Measurements from ENCODE around the gene NXT1.

Gene NXT1

GRCh38 chr20:23403751-23404150 is 53.2 kb downstream of the NXT1 start:
- TF ChIP-seq CTCF (IDR thresholded peaks at IDR 0.05; ENCODE audit: borderline replicate concordance, control extremely low read depth, extremely low read depth, insufficient read depth, missing control alignments), result no peak

GRCh38 chr20:23404196-23404595 is 53.6 kb downstream of the NXT1 start:
- no peak for DNase-seq (ENCODE audit: low spot score)
- TF ChIP-seq CTCF (IDR thresholded peaks at IDR 0.05; ENCODE audit: borderline replicate concordance, control extremely low read depth, extremely low read depth, insufficient read depth, missing control alignments), result no peak
- in situ Hi-C loops (cut with MboI; ENCODE audit: low sequenced_read_pairs, unreplicated experiment), result no loop called here

More at GRCh38 chr20:23403751-23404150, 53.2 kb downstream of the NXT1 start:
- in situ Hi-C loops (cut with MboI; ENCODE audit: low sequenced_read_pairs, unreplicated experiment), result no loop called here
- DNase-seq (ENCODE audit: low spot score), result no peak
